ENCODE data around the gene BMP8B.
"Not testable (repeated sequence)": the region's sequence is repeated elsewhere in the genome, so short reads cannot be mapped to it uniquely, and the experiment has no call there.

GRCh38 chr1:39771022-39771532 lies 17.6 kb downstream of the BMP8B start, which contains the start of gene OXCT2:
- not testable (repeated sequence) for TF ChIP-seq CTCF (IDR thresholded peaks at IDR 0.05); EZH2 (IDR thresholded peaks at IDR 0.05; ENCODE audit: borderline replicate concordance, insufficient read depth, low read depth, low read length, poor library complexity, severe bottlenecking)

Measured in B cell (primary cell).